CD1c-positive myeloid dendritic cell (primary cell): Measurements from ENCODE around the gene OR2C1.

ENCODE experiments used
- DNase-seq: peaks from one replicate; pipeline ENCODE4 v3.0.0-alpha.2; 2016; ENCODE audit errors: extremely low spot score

Gene OR2C1

DNA sequence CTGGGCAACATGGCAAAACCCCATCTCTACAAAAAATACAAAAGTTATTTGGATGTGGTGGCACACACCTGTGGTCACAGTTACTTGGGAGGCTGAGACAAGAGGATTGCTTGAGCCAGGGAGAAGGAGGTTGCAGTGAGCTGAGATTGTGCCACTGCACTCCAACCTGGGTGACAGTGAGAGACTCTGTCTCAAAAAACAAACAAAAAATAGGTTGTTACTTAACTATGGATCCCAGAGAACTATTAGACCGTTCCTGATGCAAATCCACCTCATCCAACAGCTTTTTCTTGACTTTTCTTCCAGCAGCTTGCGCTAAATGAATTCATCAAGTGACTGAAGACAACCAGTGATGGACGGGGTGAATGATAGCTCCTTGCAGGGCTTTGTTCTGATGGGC is at the start of gene OR2C1:
Gene OR2C1, plus strand, starts transcription at position 301 of the 400 bp plus-strand sequence. Its CDS starts 52 bp downstream, at position 353.
- DNase-seq: no peak

DNA sequence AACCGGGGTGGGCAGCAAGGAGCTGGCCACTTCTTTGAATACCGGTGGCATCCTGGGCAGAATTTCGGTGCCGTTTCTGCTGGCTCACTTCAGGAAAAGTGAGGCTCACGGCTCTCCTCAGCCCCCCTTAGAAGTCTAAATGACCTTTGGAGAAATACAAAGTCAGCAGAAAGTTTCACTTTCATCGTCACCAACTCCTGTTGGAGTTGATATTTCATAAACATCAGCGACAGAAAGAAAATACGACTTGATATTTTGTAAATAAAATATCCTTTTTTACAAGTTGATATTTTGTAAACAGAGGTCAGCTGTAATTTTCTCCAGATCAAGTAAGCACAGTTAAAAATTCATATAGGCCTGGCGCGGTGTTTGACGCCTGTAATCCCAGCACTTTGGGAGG is 49.6 kb upstream of the OR2C1 start:
- DNase-seq: no peak

DNA sequence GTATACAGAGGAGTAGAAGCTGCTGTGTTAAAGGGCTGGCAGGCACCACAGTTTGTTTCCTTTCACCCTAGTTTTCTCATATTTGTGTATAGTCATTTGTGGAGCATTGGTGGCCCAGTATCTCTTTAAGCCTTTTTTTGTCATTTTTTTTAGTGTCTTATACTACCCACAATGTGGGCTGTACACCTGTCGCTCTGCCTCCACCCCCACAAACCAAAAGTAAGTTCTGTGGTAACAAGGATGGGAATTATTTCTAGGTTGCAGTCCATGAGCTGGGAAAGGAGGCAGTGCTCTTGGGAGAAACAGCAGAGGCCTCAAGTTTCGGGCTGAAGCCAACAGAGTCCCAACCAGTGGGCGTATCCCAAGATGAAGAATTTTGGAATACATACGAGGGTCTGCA is 44.2 kb upstream of the OR2C1 start:
- no peak for DNase-seq

DNA sequence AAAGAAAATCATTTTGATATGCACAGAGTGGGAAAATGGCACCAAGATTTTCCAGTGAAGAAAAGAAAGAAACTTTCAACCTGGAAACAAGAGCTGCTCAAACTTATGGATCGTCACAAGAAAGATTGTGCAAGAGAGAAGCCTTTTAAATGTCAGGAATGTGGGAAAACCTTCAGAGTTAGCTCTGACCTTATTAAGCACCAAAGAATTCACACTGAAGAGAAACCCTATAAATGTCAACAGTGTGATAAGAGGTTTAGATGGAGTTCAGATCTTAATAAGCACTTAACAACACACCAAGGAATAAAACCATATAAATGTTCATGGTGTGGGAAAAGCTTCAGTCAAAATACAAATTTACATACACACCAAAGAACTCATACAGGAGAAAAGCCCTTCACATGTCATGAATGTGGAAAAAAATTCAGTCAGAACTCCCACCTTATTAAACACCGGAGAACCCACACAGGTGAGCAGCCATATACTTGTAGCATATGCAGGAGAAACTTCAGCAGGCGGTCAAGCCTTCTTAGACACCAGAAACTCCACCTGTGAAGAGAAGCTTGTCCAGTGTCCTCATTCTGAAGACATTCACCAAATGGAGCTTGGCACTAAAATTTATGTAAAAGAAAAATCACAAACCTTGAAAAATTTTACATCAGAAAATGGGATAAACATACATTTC is 38.2 kb upstream of the OR2C1 start:
- DNase-seq: peak; percentile 5

DNA sequence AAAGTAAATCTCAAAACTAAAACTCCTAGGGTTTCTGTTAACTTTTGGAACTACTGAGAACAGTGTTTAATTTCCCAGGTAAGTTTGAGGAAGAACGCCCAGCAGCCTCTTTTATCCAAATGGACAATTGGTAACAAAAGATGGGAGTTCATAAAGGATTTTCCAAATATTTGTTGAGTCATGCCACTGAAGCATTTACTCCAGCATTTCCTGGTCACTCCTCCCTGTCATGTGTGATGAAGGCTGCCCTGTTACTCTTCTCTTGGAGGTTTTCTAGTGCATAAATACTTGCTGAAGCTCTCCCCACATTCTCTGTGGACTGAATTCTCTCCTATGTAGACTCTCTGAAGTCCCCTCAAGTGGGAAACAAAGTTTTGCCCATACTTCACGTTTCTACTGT is 33.9 kb upstream of the OR2C1 start:
- DNase-seq: no peak

DNA sequence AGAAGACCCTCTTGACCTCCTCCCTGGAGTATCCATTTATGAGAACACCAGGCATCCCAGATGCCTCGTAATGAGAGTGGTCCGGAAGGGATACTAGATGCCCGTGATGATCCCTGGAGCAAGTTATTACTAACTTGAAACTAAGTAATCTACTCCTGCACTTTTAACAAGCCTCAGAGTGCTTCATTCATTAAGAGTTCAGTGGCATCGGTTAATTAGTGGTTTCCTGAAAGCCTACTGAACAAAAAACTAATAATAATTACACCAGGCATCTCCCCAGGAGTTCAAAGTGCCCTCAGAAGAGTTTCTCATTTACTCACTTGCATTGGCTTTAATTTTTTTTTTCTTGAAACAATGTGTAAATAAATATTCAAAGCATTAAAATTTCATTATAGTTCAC is 28.2 kb upstream of the OR2C1 start:
- no peak for DNase-seq

DNA sequence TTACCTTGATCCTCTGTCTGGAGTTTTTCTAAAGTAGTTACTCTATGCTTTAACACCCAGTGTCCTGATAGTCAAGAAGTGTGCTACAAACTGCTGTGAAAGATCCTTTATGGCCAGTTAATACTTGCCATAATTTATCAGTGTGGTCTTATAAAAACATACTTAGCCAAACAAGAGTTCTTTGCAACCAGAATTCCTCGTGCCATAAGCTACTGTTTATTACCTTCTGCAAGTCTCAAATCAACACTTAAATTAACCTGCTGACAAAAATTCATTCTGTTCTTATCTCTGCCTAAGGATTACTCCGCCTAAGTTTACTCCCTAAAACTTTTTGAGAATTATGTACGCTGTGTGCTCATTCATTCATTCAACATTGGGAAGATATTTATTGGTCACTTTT is 27.6 kb upstream of the OR2C1 start:
- DNase-seq: no peak

DNA sequence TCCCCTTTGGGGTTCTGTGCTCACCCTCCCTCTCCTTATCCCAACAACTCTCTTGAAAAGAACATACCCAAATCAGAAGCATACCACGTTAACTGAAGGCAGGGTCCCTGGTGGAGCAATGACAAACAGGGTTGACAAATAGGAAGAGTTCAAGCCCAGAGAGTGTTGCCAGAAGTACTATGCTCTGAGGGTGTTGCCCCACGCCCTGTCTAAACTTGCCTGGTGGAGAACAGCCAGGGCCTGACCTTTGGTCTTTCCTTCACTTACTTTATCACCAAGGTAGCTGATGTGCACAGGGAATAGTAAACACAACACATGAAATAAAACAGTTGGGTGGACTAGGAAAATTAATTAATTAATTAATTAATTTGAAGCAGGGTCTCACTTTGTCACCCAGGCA is 27.0 kb upstream of the OR2C1 start:
- no peak for DNase-seq

DNA sequence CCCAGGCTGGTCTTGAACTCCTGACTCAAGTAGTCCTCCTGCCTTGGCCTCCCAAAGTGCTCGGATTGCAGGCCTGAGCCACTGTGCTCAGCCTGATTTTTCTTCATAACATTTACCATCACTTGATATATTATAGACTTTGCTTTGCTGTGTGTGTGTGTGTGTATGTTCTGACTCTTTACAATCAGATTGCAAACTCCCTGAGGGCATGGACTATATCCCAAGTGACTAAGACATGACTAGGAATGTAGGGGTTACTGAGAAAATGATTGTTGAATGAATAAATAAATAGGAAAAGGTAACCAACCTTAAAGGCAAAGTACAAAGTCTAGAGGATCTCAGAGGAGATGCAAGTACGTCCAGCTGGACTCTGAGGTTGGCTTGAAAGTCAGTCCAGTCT is 9.6 kb upstream of the OR2C1 start:
- DNase-seq: no peak

DNA sequence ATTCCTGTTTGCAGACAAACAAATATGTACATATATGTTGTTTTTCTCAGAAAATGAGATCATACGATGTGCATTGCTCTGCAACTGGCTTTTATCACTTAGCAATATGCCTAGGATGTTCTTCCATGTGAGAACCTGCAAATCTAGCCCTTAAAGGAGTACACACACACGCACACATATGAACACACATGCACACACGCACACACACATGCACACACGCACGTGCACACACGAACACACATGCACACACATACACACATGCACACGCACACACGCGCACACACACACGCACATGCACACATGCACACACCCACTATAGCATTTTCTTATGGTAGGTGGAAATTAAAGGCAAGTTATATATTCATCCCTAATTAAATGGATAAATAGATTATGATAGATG is 8.1 kb upstream of the OR2C1 start:
- DNase-seq: no peak

DNA sequence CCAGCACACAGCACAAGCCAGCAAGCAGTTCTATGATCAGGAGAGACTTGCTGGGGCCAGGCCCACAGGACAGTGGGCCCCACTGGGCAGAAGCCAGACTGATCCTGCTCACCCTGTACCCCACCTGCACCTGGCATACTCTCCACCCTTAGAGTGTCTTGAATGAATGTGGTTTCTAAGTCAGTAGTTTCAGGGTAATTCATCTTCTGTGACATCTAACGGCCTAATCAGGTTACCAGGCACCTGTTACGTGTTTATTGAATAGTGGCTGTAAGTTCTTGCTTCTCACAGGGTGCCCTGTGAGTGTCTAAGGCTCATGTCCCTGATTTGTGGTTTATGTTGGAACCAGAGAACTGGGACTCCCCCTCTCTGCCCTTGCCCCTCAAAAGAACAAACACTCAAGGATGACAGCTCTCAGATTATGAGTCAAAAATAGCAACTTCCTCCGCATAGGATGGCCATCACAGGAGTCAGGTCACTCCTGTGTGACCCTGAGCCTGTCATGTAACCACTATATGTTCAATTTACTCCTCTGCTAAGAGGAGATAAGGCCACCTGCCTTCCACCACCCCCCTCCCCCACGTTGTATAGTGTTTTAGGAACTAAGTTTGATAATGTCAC is 7.0 kb upstream of the OR2C1 start:
- DNase-seq: no peak

DNA sequence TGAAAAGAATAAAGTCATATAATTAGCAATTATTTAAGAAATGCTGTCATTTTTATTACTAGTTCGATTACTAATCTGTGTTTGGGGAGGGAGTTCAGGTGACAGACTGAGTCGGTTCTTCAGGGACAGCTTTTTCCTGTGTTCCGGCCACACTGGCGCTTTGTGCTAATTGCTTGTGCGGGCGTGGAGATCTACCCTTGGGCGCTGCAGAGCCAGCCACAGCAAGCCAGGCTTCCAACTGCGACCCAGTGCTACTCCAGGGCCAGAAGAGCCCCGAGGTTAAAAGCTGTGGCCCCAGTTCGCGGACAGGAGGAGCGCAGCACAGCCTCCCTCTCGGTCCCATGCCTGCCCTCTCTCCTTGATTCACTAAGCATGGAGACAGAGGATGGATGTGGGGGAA is 6.5 kb upstream of the OR2C1 start:
- DNase-seq: no peak

DNA sequence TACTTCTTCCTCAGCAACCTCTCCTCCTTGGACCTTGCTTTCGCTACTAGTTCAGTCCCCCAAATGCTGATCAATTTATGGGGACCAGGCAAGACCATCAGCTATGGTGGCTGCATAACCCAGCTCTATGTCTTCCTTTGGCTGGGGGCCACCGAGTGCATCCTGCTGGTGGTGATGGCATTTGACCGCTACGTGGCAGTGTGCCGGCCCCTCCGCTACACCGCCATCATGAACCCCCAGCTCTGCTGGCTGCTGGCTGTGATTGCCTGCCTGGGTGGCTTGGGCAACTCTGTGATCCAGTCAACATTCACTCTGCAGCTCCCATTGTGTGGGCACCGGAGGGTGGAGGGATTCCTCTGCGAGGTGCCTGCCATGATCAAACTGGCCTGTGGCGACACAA is 429 bp downstream of the OR2C1 start:
- DNase-seq: no peak

DNA sequence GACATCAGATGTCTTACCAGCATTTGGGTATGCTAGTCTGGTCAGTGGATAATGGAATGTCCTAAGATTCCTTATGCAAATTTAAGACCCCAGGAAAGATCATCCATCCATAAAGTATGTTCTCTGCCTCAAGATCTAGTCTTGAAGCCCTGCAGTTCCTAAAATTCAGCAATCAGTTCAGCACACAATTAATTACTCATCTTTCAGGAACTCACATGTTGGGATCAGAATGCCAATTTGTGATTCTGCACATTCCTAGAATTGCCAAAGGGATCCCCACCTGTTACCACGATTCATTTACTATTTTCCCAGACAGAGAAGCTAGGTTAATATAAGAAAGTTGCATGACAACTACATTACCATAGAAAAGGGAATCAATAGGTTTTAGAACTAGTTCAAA is 3.2 kb downstream of the OR2C1 start:
- no peak for DNase-seq

DNA sequence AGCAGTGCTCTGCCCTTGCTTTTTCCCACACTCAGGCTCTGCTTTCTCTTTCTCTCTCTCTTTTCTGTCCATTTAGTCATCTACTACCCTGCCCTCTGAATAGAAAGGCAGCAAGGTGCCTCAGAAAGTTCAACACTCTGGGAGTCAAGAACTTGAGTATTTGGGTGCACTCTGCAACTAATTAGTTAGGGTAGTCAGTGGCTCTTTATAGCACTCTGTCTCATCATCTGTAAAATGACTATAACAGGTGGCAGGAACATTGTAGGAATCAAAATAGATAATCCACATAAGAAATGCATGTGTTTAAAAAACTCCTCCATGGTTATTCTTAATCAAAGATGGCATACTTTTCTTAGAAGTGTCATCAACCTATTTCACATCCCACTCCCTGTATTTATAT is 7.2 kb downstream of the OR2C1 start:
- DNase-seq: no peak

DNA sequence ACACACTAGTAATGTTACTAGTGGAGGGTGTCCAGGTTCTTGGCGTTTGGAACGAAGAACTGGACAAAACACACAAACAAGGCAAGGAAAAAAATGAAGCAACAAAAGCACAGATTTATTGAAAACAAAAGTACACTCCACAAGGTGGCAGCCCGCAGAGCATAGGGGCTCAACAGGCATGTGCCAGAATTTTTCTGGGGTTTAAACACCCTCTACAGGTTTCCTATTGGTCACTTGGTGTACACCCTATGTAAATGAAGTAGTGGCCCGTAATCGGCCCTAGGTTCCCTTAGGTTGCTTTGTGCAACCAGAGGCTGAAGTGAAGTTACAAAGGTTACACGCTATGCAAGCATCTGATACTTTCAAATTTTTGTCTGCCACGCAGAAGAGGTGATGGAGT is 8.1 kb downstream of the OR2C1 start:
- DNase-seq: no peak

DNA sequence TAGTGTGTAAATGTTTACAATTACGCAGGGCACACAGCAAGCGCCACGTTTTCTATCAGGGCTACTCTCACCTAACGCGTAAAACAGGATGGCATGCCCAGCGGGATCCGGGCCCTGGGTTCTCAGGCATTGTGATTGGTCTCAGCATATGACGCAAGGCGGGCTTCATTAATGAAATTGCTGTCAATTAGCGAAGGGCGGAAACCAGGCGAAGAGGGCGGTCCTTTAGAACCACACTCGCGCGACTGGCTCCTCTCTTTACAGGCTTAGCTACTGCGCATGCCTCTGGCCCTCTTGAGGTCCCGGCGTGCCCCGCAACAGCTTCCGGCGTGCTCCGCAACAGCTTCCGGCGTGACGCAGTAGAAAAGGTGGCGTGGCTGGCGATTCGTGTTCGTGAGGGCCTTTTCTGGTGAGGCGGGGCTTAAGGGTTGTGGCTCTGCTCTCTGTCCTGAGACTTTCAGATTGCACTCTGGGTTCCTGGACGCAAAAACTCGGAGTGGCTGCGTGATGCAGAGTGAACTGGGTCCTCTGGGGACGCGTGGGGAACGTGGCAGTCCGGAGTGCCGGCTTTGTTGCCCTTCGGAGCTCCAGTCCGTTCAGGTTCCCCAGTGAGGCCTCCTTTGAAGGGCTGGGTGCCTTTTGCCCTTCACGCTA is 9.2 kb downstream of the OR2C1 start:
- peak; percentile 85 for DNase-seq

DNA sequence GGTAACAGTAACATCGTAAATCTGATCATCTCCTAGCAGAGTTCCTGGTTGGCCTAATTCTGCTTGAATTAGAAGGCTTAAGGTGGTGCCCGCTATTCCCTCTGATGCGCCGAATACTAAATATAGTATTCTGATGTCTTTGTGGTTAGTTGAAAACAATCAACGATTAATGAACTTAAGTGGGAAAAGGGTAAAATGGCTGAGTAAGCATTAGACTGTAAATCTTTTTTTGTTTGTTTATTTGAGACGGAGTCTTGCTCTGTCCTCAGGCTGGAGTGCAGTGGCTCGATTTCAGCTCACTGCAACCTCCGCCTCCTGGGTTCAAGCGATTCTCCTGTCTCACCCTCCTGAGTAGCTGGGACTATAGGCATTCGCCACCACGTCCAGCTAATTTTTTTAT is 13.4 kb downstream of the OR2C1 start:
- DNase-seq: no peak

DNA sequence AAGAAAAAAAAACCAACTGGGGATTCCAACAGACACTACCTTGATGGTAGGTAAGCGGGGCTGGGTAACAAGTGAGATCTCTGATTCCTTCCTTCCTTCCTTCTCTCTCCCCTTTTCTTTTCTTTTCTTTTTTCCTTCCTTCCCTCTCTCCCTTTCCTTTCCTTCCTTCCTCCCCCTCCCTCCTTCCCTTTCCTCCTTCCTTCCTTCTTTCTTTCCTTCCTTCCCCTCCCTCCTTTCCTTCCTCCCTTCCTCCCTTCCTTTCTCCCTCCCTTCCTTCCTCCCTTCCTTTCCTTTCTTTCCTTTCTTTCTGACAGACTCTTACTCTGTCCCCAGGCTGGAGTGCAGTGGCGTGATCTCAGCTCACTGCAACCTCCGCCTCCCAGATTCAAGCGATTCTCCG is 20.0 kb downstream of the OR2C1 start:
- no peak for DNase-seq

DNA sequence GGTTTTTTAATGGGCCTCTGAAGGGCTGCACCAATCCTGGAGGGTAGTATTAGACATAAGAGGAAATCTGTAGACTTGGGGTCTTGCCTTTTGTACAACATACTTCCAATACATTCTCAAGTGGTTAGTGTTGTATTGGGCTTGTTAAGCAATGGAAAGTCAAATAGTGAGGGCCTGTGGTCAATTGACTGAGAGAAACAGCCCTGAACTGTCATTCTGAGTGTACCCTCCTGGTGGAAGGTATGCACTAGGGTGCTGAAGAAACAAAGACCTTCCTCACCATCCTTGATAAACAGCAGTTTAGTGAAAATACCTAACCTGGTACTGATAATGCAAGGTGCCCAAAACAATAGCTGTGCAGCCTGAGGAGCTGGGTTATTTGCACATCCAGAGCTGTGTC is 22.2 kb downstream of the OR2C1 start:
- no peak for DNase-seq

DNA sequence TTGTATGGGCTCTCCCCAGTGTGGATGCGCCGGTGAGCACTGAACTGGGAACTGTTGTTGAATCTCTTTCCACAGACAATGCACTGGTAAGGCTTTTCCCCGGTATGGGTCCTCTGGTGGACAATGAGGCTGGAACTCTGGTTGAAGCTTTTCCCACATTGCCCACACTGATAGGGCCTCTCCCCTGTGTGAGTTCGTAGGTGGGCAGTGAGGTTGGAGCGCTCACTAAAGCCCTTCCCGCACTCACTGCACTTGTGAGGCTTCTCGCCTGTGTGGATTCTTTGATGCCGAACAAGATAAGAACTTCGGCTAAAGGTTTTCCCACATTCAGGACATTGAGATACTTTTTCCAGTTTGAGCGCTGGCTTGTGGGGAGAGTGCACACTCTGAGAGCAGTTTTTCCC is 27.4 kb downstream of the OR2C1 start:
- no peak for DNase-seq

DNA sequence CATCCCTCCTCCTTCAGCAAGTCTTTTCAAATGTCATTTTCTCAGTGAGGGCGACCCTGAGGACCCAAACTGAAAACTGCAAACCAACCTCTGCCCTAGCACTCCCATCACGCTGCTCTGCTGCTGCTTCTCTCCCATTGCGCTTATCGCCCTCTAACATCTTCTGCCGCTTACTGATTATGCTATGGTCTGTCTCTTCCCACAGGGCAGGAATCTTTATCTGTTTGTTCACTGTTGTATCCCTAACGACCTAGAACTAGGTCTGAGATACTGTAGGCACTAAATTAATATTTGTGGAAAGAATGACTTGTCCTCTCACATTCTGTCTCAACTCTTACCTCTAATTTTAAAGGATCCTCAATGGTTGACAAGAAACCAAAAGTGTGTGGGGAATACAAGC is 32.6 kb downstream of the OR2C1 start:
- DNase-seq: no peak

DNA sequence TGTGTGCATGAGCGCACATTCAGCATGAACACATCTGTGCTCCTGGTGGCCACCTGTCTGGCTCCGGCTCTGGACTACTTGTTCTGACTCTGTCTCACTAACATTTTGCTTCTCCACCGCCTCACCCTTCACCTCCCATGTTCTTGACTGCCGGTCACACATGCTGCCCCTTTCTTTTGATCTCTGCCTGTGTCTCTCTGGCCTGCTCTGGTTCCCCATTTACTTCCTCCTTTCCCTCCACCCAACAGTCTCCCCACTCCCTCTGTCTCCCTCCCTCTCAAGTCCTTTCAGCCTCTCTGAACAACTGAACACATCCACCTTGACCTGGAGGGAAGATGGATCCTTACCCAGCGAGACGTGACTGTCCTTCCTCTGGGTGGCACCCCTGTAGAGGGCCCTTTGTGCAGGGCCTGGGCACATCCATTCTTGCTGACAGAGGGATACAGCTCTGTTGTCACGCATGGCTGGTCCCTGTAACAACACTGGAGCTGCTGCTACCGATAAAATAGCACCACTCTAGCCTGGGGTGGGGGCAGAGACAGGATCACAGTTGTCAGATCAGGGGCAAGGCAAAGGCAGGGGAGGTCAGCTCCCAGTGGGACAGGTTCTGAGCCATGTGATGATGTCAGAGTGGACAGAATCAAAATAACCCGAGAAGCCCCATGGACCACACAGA is 34.1 kb downstream of the OR2C1 start:
- no peak for DNase-seq
